Thoracic aorta (tissue), 2 donors: ENCODE results near the gene MAPK10. TPM values are rescaled to one million over a fixed set of nuclear protein-coding genes. Genes with fewer than 3 reads are reported as not detected.

ENCODE experiments used
- ATAC-seq: fragments of 150-250 bp; one replicate; pipeline ENCODE4 v1.8.0; 2017; ENCODE audit warnings: low read depth; ENCODE audit not compliant: insufficient number of reproducible peaks, low FRiP score
- DNase-seq: peaks from one replicate; pipeline ENCODE4 v3.0.0-alpha.2; 2020; ENCODE audit warnings: low spot score
- H3K27ac ChIP-seq, 2 donors: fragments of 200-600 bp; sonication (generic); 1 replicate in 1 of 2; 2 replicates in 1 of 2; pipeline ENCODE4 v1.5.1; 2016; ENCODE audit warnings: mild to moderate bottlenecking in 2 of 2, moderate library complexity in 2 of 2
- H3K27me3 ChIP-seq: fragments of 200-600 bp; sonication (generic); replicated peaks from 2 replicates; pipeline ENCODE4 v1.6.0; 2016; ENCODE audit warnings: mild to moderate bottlenecking; ENCODE audit not compliant: insufficient read depth
- H3K36me3 ChIP-seq: fragments of 200-600 bp; sonication (generic); one replicate; pipeline ENCODE4 v1.5.1; 2016
- H3K4me1 ChIP-seq, 2 donors: fragments of 200-600 bp; sonication (generic); 1 replicate in 1 of 2; 2 replicates in 1 of 2; pipeline versions ENCODE4 v1.5.1 to v1.6.0; 2016; ENCODE audit warnings: low read depth in 2 of 2, mild to moderate bottlenecking in 1 of 2; ENCODE audit not compliant: control insufficient read depth in 1 of 2
- H3K4me3 ChIP-seq: fragments of 200-600 bp; sonication (generic); 2 replicates; pipeline ENCODE4 v1.5.1; 2016; ENCODE audit warnings: mild to moderate bottlenecking
- H3K9me3 ChIP-seq: fragments of 200-600 bp; sonication (generic); 2 replicates; pipeline ENCODE4 v1.5.1; 2016
- total RNA-seq, 2 donors: library from RNA; depleted of rRNA; stranded (reverse); fragments of >200 nt; gene quantifications; one replicate each; pipeline versions ENCODE4 v1.1.0 to v1.2.3, GENCODE V29; 2016
- TF ChIP-seq, protein P1 (sequence below): fragments of 200-600 bp; sonication (generic); IDR thresholded peaks from one replicate; pipeline ENCODE4 v1.5.1; 2019; ENCODE audit warnings: antibody characterized with exemption

MAPK10 gene
- total RNA-seq, 2 donors from 2014 or later: 28.8 to 44.7 TPM

DNA sequence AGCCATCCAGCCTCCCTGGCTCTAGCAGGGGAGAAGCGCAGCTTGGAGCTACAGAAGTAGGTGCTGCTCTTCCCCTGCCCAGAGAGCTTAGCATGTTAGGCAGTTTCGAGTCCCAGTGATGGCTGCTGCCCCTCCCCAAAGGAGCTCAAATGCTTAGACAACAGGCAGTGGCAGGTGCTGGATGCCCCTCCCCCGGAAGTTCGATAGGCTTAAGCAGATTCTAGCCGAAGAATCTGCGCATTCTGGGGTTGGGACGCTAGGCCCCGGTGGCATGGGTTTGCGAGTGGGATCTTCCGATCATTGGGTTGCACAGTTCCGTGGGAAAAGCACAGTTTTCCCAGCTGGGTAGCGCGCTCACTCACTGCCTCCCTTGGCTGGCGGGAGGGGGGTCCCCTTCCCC, 117.2 kb downstream of the MAPK10 start:
- ATAC-seq: no peak
- Histone ChIP-seq H3K4me3 (no peak overlapping the region), H3K36me3 (no peaks in the 10 kb centered on the region), H3K4me1 (no peaks in the 10 kb centered on the region), H3K27ac (no peak overlapping the region), H3K9me3 (peaks cover 2% of the 10 kb centered on the region), H3K27me3 (no peaks in the 10 kb centered on the region)
- no peak for DNase-seq
- TF ChIP-seq, protein P1, sequence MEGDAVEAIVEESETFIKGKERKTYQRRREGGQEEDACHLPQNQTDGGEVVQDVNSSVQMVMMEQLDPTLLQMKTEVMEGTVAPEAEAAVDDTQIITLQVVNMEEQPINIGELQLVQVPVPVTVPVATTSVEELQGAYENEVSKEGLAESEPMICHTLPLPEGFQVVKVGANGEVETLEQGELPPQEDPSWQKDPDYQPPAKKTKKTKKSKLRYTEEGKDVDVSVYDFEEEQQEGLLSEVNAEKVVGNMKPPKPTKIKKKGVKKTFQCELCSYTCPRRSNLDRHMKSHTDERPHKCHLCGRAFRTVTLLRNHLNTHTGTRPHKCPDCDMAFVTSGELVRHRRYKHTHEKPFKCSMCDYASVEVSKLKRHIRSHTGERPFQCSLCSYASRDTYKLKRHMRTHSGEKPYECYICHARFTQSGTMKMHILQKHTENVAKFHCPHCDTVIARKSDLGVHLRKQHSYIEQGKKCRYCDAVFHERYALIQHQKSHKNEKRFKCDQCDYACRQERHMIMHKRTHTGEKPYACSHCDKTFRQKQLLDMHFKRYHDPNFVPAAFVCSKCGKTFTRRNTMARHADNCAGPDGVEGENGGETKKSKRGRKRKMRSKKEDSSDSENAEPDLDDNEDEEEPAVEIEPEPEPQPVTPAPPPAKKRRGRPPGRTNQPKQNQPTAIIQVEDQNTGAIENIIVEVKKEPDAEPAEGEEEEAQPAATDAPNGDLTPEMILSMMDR: no peak

DNA sequence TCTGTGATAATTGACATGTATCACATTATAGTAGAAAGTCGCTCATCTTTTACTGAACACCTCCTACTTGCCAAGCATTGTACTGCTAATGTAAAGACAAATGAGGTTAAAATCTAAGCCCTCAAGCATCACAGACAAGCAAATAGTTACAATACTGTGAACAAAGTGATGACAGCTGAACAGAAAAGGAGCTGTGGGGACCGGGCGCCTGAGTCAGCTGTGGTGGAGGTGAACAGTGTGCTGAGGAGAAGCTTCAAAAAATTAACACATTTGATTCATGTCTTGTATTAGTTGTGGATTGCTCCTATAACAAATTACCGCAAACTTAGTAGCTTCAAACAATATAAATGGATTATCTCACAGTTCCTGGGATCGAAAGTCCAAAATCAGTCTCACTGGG, 124.3 kb downstream of the MAPK10 start:
- Histone ChIP-seq H3K27me3 (no peaks in the 10 kb centered on the region), H3K9me3 (no peaks in the 10 kb centered on the region), H3K27ac (no peak overlapping the region), H3K36me3 (no peaks in the 10 kb centered on the region), H3K4me3 (no peak overlapping the region), H3K4me1 (no peaks in the 10 kb centered on the region)
- TF ChIP-seq, protein P1: no peak
- DNase-seq (no peak), ATAC-seq (no peak)

DNA sequence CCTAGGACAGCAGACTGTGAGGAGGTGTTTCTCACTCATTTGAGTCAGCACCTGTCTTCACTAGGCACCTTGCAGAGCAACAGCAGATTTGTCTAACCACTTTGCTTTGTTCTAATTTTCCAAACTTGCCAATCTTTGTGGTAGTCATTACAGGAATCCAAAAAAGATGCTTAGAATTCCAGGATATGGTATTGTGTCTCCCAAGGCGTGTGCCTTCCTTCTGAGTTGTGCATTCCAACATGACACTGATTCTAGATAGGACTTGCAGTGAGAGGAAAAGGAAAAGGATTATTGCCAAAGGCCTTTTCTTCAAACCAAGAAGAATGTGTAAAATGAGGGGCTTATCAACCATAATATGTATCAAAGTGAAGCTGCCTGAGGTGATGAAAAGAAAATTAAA, 126.2 kb downstream of the MAPK10 start:
- Histone ChIP-seq H3K36me3 (no peaks in the 10 kb centered on the region), H3K27me3 (no peaks in the 10 kb centered on the region), H3K4me3 (no peak overlapping the region), H3K4me1 (no peaks in the 10 kb centered on the region), H3K9me3 (no peaks in the 10 kb centered on the region), H3K27ac (no peak overlapping the region)
- TF ChIP-seq, protein P1: no peak
- ATAC-seq (no peak), DNase-seq (no peak)

DNA sequence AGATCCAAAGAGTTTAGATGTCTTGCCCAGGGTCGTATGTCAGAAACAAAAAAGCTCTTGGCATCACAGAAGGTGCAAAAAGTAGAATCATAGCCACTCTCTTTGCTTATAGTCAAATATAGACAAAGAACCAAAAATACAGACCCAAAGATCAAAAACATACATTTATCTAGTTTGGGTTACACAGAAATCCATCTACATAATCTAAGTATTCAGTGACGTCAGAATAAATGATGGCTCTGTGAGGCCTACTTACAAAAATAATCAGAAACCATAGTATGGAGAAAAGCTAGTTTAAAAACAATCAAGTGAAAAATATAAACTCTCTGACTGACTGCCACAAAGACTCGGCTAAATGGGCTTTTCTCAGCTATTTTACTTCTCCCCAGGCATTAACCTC, 126.8 kb downstream of the MAPK10 start:
- ATAC-seq (no peak), DNase-seq (no peak)
- H3K36me3 ChIP-seq: no peaks in the 10 kb centered on the region
- H3K9me3 ChIP-seq: no peaks in the 10 kb centered on the region
- no peaks in the 10 kb centered on the region for H3K27me3 ChIP-seq
- H3K4me3 ChIP-seq: no peak overlapping the region
- no peak overlapping the region for H3K27ac ChIP-seq
- TF ChIP-seq, protein P1: no peak
- H3K4me1 ChIP-seq: no peaks in the 10 kb centered on the region

DNA sequence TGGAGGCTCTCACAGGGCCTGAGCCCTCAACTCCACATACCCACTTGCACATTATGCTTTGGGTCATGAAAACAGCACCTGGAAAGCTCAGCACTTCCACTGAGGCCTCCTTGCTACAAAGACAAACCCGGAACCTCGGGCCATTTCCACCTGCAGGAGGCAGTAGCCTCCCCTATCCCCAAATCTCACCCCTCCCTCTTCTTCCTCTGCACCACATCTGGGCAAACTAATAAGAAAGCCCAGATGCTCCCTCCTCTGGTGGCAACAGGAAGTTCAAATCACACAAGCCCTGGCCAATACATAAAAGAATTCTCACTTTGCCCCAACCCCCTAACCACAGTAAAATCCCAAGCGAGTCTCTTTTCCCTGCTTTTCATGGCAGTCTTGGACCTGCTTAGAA, 136.4 kb downstream of the MAPK10 start:
- TF ChIP-seq, protein P1: no peak
- no peak overlapping the region for H3K4me3 ChIP-seq
- no peaks in the 10 kb centered on the region for H3K27me3 ChIP-seq
- no peak for ATAC-seq
- H3K4me1 ChIP-seq: no peaks in the 10 kb centered on the region
- no peaks in the 10 kb centered on the region for H3K9me3 ChIP-seq
- H3K27ac ChIP-seq: no peak overlapping the region
- DNase-seq: no peak
- no peaks in the 10 kb centered on the region for H3K36me3 ChIP-seq
